Left renal cortex interstitium (tissue), 4 donors: ENCODE data around the gene AKR1A1. TPM values are rescaled to one million over a fixed set of nuclear protein-coding genes. Genes with fewer than 3 reads are reported as not detected.

Experiments
- DNase-seq, 4 donors: peaks; one replicate each; pipeline ENCODE4 v3.0.0-alpha.2; 2013; ENCODE audit warnings: low read depth in 4 of 4, low spot score in 2 of 4, missing footprints in 1 of 4
- polyA plus RNA-seq, 4 donors: library from polyadenylated mRNA; unstranded; fragments of 120-200 nt; gene quantifications; one replicate each; pipeline ENCODE4 v1.2.1, GENCODE V29; 2013; ENCODE audit not compliant: insufficient read length in 4 of 4

Gene AKR1A1
- polyA plus RNA-seq, 4 donors: 287 to 318 (median 292) TPM

DNA sequence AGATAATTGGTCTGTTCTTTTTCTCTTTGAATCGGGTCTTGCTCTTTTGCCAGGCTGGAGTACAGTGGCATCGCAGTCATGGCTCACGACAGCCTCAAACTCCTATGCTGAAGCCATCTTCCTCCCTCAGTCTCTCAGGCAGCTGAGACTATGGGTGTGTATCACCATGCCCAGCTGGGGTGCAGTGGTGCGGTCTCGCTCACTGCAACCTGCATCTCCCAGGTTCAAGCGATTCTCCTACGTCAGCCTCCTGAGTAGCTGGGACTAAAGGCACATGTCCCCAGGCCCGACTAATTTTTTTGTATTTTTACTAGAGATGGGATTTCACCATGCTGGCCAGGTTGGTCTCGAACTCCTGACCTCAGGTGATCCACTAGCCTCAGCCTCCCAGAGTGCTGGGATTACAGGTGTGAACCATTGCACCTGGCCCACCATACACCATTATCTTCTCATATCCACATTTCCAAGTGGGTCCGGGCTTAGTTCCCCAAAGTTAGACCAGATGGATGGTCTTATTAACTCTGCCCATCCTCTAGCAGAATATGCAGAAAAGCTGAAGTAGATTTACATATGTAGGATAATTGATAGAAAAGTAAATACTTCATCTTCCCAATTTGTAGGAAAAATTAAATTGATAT, 60.1 kb downstream of the AKR1A1 start:
- no peak for DNase-seq

- no peak for DNase-seq
These were observed 62.4 kb downstream of the AKR1A1 start for GRCh38 chr1:45612941-45613579.

- DNase-seq: no peak
These were observed 65.3 kb downstream of the AKR1A1 start for GRCh38 chr1:45615885-45616284.

DNA sequence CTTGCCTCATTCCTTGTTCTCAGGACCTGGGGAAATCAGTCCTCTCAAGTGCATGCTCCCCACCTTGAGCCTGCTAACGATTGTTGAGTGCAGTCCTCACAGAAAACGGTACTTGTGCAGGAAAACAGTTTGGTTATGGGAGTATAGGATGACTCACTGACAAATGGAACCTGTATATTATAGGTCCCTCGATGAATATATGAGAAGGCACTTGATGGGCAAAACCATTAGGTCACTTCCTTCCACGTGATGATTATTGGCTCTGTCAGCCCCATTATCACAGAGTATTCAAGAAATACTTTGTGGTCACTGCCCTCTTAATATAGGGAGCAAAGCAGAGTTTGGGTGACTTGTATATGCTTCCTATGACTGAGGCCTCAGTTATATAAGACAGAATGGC, 67.0 kb downstream of the AKR1A1 start:
- no peak for DNase-seq

- DNase-seq: no peak
These were observed 68.7 kb downstream of the AKR1A1 start for GRCh38 chr1:45619149-45619921.

Other genes with a start within 250 kb of the AKR1A1 start
- gene HPDL, start 223.9 kb upstream of the AKR1A1 start, polyA plus RNA-seq: 1 to 10 TPM; 2.9 to 5.4 (median 3.6) TPM
- gene TOE1, start 210.7 kb upstream of the AKR1A1 start, polyA plus RNA-seq: 10 to 100 TPM; 12.0 to 15.2 (median 14.5) TPM
- gene MUTYH, start 210.4 kb upstream of the AKR1A1 start, polyA plus RNA-seq: 10 to 100 TPM; 23.0 to 49.4 (median 35.2) TPM
- 1 to 10 TPM; 6.6 to 7.7 (median 6.9) TPM for gene TESK2, start 59.7 kb upstream of the AKR1A1 start, polyA plus RNA-seq
- gene CCDC163, start 50.8 kb upstream of the AKR1A1 start, polyA plus RNA-seq: 1 to 10 TPM; 1.0 to 2.4 (median 1.8) TPM
- 10 to 100 TPM; 12.2 to 14.2 (median 13.6) TPM for gene MMACHC, start 50.5 kb upstream of the AKR1A1 start, polyA plus RNA-seq
- gene PRDX1, start 28.9 kb upstream of the AKR1A1 start, polyA plus RNA-seq: 100 to 1,000 TPM; 284 to 370 (median 317) TPM
- 100 to 1,000 TPM; 238 to 442 (median 326) TPM for gene NASP, start 33.2 kb downstream of the AKR1A1 start, polyA plus RNA-seq
- 1 to 10 TPM; 1.2 to 3.2 (median 1.8) TPM for gene CCDC17, start 73.2 kb downstream of the AKR1A1 start, polyA plus RNA-seq
- gene GPBP1L1, start 135.7 kb downstream of the AKR1A1 start, polyA plus RNA-seq: 100 to 1,000 TPM in 3 of 4 donors, 10 to 100 TPM in 1; 82.4 to 131 (median 109) TPM
- gene TMEM69, start 137.4 kb downstream of the AKR1A1 start, polyA plus RNA-seq: 10 to 100 TPM; 45.4 to 61.8 (median 51.8) TPM
- gene IPP, start 199.8 kb downstream of the AKR1A1 start, polyA plus RNA-seq: 10 to 100 TPM; 25.0 to 31.3 (median 27.4) TPM